ENCODE results near the gene EFCAB8.
A peak's percentile ranks its signal among the peaks of the same experiment; 100 is the strongest.
"Not testable (repeated sequence)": the region's sequence is repeated elsewhere in the genome, so short reads cannot be mapped to it uniquely, and the experiment has no call there.

Gene EFCAB8

DNA sequence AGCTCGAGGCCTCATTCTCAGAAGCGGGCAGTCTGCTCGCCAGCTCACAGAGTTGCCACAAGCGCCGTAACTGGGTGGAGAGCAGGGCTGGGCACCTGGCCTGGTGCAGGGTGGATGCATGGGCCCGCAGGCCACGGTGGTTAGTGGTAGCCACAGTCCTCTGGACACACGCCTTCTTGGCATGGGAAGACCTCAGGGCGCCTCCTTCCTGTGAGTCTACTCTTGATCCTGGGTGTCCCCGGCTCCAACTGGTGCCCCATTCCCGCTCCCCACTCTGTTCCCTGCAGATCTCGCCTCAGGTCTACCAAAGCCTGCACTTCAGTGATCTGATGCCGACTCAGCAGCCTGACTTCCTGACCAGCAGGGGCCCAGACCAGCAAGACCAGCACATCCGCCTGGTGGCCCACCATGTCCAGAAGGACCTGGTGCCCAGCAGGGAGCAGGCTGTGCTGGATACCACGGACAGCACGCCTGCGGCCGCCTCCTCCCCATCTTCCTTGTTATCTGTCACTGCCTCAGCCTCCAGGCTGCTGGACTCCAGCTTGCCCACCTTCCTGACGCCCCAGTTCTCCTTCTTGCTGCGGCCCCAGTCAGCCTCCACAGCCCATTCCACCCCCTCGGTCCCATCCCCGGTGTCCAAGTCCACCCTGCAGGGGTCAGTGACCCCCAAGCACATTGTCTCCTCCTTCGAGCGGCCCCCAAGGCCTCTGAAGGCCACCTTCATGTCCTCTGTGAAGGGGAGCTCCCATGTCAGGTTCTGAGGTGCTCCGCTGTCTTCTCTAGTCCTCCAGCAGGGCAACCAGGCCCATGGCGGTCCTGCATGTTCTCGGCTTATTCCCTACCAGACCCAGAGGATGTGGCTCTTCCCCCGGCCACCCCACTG, 102.4 kb downstream of the EFCAB8 start:
- DNase-seq, result no peak

DNA sequence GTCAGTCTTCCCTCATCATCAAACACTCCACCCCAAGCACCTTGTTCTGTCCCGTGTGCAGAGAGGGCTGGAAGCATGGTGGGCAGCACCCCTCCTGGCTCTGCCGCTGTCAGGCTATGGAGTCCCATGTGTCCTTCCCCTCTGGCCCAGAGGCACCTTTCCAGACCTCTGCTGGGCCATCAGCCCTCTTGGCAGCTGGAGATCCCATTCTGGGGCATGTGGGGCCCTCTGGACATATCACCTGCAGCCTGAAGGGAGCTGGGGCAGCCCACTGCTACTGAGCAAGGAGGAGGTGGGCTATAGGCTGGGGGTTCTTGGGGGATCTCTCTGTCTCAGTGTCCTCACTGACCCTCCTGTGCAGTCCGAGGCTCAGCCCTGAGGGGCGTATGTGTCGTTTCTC, 103.3 kb downstream of the EFCAB8 start:
- no peak for DNase-seq

DNA sequence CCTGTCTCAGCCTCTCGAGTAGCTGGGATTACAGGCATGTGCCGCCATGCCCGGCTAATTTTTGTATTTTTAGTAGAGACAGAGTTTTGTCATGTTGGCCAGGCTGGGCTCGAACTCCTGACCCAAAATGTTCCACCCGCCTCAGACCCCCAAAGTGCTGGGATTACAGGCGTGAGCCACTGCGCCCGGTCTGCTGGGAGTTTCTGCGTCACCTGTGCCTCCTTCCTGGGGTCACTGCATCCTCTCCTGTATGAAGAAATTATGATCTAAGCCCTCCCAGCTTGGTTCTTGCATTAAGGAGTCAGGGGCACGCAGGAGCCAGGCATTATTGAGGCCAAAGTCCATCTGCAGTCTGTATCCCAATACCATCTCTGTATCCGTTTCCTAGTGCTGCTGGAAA, 103.9 kb downstream of the EFCAB8 start:
- not testable (repeated sequence) for DNase-seq

DNA sequence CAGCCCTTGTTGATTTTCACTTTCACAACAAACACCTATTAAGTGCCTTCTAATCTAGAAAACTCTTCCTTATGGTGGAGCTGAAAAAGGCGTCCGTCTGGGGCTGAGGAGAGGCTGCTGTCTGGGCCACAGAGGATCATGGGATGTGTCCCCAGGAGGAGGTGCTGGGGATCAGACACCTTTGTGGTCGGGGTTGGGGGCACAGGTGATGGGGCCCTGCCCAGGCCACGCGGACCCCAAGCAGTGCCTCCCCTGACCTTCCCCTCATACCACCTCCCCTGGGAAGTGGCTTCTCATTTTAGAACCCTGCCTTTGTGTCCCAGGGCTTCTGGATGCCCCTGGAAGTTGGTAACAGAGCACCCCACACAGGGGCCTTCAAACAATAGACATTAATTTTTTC, 104.5 kb downstream of the EFCAB8 start:
- DNase-seq, result no peak

DNA sequence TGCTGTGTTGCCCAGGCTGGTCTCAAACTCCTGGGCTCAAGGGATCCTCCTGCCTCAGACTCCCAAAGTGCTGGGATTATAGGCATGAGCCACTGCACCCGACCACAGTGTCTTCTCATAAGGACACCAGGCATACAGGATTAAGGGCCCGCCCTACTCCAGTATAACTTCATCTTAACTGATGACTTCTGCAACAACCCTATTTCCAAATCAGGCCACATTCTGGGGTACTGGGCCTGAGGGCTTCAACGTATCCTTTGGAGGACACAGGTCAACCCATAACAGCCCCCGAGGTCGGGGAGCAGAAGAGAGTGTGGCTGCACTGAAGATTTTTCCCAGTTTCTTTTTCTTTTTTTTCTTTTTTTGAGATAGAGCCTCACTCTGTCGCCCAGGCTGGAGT, 105.9 kb downstream of the EFCAB8 start:
- no peak for DNase-seq

DNA sequence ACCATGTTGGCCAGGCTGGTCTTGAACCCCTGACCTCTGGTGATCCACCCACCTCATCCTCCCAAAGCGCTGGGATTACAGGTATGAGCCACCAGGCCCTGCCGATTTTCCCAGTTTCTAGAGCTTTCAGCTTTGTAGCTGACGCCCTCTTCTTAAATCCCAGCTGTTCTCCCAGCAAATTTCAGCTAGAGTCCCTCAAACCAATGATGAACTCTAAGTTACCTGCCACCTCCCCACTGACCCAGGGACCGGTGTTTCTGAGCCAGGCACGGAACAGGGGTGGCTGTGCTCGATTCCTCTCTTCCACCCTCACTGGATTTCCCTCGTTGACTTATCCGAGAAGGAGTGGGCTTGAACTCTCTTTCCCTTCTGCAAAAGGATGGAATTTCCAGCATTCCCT, 106.4 kb downstream of the EFCAB8 start:
- no peak for DNase-seq

DNA sequence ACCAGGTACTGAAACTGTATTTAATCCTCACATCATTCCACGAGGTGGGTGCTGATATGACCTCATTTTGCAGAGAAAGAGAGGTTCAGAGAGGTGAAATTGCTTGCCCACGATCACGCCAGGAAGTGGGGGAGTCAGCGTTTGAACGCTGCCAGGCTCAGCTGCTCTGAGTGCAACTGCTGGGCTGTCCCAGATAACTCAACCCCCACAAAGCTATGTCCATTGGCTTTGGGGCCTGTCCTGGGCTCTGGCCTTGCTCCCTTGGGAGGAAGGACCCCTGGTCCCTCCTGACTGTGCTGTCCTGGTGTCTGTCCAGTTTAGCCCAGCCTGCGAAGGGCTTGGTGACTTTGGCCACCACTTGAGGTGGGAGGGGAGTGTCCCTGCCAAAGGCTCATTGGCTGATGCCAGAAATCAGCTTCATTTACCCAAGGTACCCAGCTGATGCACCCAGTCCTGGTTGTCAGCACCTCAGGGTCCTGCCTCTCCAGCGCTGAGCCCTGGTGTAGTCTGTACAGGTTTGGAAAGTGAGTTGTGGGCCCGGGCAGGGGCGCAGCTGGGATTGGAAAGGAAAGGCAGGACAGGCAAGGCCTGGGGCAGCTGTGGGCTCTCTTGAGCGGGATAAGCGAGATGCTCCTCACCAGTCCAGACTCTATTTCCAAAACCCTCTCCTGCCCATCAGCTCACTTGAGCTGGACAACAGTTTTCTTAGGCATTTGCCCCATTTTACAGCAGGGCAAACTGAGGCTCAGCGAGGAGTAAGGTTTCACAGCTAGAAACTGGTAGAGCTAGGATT, 107.1 kb downstream of the EFCAB8 start:
- no peak for DNase-seq

DNA sequence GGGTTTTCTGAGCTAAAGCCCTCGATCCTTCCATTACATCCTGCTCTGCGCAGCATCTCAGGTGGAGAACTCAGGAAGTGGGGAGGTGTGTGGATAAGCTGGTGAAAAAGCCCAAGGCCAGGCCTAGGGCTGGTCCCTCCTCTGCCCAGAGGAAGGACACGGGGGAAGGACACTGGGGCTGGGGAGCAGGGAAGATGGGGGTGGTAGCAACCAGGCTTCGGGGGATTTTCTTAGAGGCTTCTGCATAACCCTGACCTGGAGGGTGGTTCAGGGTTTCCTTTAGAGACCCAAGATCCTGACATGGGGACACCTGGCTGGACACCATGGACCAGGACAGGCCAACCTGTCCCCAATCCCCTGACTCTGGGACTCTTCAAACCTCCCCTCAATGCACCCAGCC, 107.7 kb downstream of the EFCAB8 start:
- DNase-seq, result no peak

DNA sequence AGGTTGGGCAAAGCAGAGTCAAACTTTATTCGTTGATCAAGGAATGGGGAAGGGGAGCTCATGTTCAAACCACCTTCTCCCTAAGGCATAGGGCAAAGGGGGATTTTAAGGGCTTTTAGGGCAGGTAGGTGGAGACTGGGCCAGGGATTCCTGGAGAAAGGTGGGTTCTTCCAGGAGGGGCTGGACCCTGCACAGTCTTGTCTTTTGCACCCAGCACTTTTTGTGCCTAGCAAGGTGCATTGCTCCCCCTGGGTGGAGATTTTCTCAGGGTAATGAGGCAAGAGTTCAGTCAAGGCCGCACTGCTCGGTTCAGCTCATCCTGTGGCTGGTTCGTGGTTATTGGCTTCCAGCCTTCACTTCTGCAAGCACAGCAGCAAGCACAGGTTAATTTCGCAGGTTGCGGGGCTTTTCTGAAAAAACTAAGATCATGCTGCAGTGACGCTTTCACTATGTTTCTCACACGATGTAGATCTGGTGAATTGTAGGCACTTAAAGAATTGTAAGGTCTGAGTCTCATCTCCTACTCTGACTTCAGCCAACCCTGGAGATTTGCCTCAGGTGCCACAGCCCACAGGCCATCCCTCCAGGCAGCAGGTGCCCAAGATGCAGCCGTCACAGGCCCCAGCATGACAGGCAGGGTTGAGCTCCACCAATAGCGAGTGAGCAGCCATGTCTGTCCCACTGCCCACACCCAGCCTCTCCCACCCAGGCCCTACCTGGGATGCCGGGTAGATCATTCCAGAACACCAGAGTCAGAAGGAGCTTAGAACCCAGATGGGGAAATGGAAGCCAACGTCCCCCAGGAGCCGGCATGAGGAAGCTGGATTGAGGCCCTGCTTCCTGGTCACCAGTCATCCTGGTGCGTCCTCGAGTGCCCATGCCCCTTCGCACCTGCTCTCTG, 108.4 kb downstream of the EFCAB8 start:
- peak; percentile 66 for DNase-seq

DNA sequence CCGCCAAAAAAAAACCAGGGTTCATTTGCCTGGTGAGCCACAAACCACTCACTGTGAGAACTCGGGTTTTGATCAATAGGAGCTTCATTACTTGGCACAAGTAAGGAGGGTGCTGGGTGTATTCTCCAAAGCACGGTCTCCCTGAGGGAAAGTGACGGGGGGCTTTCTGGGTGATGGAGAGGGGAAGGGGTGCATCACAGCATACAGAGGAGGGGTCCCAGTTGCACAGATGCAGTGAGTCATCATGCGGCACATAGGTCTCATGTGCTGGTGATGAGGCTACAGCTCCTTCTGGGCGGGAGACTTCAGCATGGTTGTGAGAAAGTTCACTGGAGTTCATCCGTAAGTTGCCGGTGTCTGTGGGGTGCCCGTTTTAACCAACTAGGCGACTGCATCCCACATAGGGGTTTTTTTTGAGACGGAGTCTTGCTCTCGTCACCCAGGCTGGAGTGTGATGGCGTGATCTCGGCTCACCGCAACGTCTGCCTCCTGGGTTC, 109.3 kb downstream of the EFCAB8 start:
- DNase-seq, result peak; percentile 31

DNA sequence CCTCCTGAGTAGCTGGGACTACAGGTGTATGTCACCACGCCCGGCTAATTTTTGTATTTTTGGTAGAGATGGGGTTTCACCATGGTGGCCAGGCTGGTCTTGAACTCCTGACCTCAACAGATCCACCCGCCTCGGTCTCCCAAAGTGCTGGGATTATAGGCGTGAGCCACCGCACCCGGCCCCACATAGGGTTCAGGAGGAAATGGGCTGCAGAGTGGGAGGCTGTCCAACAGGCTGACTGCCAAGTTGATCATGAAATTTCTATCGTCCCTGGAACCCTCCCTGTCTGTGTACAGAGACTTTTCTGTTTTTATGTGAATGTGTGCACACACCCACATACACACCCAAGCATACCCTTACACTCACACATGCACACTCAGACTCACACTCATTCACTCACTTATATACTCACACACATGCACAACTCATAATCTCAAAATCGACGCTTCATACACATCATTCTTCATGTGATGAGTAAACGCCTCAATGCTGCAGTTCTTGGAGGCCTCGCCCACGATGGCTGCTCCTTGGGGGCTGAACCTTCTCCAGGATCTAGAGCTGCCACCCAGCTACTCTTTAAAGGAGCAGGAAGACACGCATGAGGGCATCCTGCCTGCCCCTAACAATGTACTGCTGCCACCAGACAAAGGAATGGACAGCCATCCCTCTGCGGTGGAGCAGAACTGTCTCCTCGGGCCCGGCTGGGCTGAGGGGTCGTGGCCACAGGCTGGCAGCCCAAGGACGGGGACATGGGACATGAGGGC, 109.9 kb downstream of the EFCAB8 start:
- peak; percentile 26 for DNase-seq

DNA sequence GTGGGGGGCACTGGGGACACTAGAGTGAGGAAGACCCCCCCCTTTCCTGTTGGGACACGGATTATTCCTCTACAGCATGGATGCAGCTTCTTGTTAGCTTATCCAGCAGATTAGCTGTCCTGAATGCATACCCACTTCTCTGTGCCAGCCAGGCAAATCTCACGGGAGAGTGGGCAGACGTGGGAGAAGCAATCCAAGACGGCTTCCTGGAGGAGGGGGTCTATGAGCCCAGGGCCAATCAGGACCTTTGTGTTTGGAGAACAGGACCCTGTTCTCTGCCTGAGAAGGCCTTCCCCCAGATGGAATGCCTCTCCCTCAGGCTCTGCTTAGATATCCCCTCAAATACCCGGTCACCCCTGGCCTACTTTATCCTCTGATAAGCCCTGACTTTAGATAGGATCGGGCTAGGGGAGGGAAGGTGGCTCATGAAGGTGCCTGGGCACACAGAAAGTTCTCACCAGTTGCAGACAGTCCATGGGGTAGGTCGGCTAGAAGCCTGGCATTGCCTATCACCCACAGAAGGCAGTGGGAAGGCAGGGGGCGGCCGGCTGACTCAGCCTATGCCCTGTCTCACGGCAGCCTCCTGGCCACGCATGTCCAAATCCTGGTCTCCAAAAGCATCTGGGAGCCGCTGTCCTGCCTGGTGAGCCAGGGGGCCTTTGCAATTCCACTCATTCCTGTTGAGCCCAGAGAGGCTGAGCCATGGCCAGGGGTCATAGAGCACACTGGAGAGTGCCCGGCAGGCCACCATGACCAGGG, 110.8 kb downstream of the EFCAB8 start:
- DNase-seq, result no peak

DNA sequence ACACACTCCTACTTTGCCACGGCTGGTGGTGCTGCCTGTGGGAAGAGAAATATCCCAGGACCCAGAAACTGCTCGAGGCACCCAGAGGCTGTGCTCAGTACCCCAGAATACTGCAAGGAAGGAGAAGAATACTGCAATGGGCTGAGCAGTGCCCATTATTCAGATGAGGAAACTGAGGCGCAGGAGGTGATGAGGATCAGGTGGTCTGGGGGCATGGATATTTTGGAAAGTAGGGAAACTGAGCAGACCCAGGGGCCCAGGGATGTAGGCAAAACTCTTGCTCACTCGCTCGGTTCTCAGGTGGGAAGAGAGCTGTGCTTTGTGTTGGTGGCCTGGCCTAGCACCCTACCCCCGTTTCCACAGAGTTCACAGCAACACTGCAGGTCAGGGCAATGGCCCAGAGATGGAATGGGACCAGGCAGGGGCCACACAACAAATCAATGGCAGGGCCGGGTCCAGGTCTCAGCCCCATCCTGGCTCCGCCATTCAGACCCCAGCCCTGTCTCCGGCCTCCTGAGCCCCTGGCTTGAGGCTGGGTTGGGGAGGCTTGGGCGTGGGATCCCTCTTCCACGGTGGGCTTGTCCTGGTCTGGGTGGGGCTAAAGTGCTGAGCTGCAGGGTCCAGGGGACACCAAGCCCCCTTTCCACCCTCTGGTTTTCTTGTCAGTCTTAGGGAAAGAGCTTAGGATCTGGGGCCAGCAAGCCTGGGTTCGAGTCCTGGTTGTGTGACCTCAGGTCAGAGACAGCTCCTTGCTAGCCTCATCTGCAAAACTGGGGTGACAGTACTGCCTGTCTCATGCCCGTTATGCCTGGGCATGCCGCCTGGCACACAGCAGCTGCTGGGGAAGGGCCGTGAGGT, 111.6 kb downstream of the EFCAB8 start:
- DNase-seq, result no peak

DNA sequence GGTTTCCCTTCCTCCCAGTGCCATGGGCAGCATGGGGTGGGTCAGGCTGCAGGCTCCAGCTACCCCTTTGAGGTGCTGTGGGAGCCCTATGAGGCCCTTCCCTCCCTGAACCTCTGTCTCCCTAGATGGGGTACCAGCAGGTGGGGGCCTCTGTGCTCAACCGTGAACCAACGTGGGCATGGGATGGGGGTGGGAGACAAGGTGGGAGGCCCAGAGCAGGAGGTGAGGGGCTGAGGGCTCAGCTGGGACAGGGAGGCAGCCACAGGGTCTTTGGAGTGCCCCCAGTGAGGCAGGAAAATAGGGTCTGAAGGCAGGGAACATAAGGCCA, 112.2 kb downstream of the EFCAB8 start:
- no peak for DNase-seq

DNA sequence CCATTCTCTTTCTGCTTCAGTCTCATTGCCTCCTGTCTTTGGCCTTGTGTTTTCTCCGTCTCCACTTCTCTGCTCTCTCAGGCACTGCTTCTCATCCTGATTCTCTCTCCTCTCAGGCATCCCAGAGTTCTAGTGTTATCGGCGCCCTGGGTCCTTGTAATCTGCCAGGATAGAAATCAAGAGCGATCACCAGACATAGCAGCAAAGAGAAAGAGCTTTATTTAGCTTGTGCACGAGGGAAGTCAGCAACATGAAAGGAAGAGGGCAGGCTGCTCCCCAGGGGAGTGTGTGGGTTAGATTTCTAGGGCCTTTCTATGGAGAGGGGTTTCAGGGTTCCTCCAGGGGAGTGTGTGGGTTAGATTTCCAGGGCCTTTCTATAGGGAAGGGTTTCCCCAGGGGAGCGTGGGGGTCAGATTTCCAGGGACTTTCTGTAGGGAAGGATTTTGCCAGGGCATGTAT, 113.0 kb downstream of the EFCAB8 start:
- peak; percentile 47 for DNase-seq

DNA sequence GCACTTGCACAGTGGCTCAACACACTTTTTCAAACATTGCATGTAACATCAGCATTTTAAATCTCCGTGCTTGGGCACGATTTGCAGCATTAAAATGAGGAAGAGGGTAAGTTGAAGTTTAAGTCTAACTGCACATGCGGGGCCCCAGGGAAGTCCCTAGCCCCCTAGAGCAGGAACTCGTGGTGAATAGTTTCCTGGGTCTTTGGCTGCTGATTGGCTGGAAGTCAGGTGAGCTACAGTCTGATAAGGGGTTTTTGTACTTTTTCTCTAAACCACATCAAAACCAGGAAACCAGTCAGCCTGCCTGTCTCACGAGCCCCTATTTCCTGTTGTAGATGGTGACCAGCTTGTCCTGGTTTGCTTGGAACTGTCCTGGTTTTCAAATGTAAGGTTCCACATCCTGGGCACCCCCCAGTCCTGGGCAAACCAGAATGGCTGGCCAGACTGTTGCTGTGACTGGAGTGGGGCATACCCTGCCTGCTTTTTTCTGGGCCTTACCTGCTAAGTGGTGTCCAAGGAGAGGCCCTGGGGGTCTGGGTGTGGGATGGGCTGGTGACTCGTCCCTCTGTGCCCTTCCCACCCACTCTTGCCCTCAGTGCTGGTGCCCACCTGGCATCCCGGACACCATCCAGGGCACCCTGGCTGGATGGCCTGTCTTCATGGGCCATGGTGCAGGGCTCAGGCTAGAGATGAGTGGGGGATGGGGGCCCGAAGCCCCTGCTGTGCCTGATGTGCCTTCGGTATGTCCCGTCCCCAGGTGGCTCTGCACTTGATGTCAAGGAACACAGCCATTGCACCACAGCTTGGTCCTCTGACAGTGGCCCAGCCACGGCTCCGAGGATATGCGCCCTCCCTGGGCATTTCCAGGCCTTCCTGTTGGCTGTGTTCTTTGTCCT, 113.7 kb downstream of the EFCAB8 start:
- DNase-seq, result peak; percentile 94

DNA sequence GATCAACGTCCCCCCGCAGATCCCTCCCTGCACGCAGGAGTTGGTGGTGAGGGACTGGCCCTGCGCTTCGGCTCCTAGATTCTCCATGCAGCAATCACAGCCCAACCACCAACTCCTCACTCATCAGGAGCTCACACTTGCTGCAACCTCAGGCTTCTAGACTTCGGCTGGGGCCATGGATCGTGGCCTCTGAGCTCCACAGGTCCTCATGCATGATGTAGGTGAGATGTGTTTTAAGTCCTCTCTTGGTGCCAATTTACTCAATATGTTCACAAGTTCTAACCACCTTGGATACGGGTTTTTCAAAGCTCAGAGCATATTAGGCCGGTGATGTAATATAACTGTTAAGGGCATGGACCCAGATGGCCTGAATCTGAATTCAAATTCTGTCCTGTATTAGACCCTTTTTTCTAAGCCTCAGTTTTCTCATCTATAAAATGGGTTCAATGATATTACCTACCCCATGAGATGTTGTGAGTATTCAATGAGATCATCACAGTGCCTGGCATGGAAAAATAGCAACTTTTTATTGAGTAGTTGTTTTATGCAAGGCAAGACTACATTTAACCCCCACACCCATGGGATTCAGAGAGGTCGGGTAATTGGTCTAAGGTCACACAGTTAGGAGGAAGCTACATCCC, 114.5 kb downstream of the EFCAB8 start:
- no peak for DNase-seq

DNA sequence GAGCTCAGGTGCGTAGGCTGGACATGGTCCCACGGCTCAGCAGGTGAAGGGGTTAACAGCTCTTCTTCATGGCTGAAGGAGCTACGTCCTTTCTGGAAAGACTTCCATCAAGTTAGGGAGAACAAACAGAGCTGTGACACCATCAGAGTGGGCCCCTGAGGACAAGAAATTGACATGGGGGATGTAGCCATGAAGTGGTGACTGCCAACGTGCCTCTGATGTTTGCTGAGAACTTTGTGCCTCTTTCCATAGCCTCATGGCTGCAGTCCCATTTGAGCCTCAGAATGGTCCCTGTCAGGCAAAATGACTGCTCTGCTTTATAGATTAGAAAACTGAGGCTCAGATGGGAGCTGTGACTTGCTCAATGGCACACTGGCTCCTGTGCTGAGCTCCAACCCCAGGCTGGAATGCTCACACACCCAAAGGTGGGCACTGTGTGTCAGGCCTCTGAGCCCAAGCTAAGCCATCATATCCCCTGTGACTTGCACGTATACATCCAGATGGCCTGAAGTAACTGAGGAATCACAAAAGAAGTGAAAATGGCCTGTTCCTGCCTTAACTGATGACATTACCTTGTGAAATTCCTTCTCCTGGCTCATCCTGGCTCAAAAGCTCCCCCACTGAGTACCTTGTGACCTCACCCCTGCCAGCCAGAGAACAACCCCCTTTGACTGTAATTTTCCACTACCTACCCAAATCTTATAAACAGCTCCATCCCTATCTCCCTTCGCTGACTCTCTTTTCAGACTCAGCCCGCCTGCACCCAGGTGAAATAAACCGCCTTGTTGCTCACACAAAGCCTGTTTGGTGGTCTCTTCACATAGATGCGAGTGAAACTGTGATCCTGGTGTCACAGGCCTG, 115.7 kb downstream of the EFCAB8 start:
- not testable (repeated sequence) for DNase-seq

All from activated CD4-positive, alpha-beta T cell treated with anti-CD3 and anti-CD28 coated beads, Interleukin-2, amount 50 U/mL, for 16 hours (primary cell).